ENCODE measurements around the gene OTULIN. TPM values are rescaled to one million over a fixed set of nuclear protein-coding genes. Genes with fewer than 3 reads are reported as not detected.
A peak's percentile ranks its signal among the peaks of the same experiment; 100 is the strongest.

The OTULIN gene
- total and polyA plus RNA-seq, 2 of the 8 experiments (the other 6 are each of a cell fraction or from before 2014, with no cell fraction given): 5.2 to 34.8 TPM

- no peak overlapping the region for H3K4ac ChIP-seq (replicated peaks; ENCODE audit: insufficient read length, low read depth, low read length)
- peaks cover 6% of the 10 kb centered on the region; the same call in 1 of the 2 replicates for H3K79me1 ChIP-seq (ENCODE audit: low read depth, low read length)
- no peaks in the 10 kb centered on the region for H3K9me3 ChIP-seq (ENCODE audit: insufficient read depth in 2 of 2, low read depth in 1 of 2, low read length in 1 of 2)
- H3K79me2 ChIP-seq (ENCODE audit: control insufficient read depth in 1 of 2, insufficient read depth in 2 of 2, low read length in 2 of 2): peaks cover 0 to 46% of the 10 kb centered on the region in 2 experiments; a peak in 2 of 4 replicates
- H3K9ac ChIP-seq (replicated peaks in 1 of 4; ENCODE audit: extremely low read depth in 1 of 4, low read depth in 3 of 4, low read length in 3 of 4): no peak overlapping the region
- H2BK12ac ChIP-seq (ENCODE audit: low read depth, low read length): no peak overlapping the region
- H3K27ac ChIP-seq (ENCODE audit: low read depth, low read length): no peak overlapping the region
- no peaks in the 10 kb centered on the region for H3K36me3 ChIP-seq (ENCODE audit: control insufficient read depth in 2 of 4, insufficient read depth in 4 of 4, low read length in 3 of 4)
- H2BK20ac ChIP-seq (ENCODE audit: low read length): no peak overlapping the region
- peaks cover 0 to 19% (median 14%) of the 10 kb centered on the region in 4 experiments; a peak in 6 of 7 replicates for H3K27me3 ChIP-seq (replicated peaks in 1 of 4; ENCODE audit: control insufficient read depth in 3 of 4, extremely low read depth in 1 of 4, insufficient read depth in 3 of 4, low read length in 3 of 4)
- H2BK120ac ChIP-seq (replicated peaks; ENCODE audit: low read depth, low read length): no peak overlapping the region
- no peak overlapping the region for H3K14ac ChIP-seq (ENCODE audit: insufficient read length)
- TF ChIP-seq TAF1 (IDR thresholded peaks at IDR 0.05; ENCODE audit: low read depth, low read length): no peak
- TF ChIP-seq, protein P1, sequence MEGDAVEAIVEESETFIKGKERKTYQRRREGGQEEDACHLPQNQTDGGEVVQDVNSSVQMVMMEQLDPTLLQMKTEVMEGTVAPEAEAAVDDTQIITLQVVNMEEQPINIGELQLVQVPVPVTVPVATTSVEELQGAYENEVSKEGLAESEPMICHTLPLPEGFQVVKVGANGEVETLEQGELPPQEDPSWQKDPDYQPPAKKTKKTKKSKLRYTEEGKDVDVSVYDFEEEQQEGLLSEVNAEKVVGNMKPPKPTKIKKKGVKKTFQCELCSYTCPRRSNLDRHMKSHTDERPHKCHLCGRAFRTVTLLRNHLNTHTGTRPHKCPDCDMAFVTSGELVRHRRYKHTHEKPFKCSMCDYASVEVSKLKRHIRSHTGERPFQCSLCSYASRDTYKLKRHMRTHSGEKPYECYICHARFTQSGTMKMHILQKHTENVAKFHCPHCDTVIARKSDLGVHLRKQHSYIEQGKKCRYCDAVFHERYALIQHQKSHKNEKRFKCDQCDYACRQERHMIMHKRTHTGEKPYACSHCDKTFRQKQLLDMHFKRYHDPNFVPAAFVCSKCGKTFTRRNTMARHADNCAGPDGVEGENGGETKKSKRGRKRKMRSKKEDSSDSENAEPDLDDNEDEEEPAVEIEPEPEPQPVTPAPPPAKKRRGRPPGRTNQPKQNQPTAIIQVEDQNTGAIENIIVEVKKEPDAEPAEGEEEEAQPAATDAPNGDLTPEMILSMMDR (IDR thresholded peaks at IDR 0.05; ENCODE audit: control extremely low read depth in 1 of 3, insufficient read depth in 1 of 3, low read depth in 1 of 3, low read length in 3 of 3): peak in 2 of 3 experiments; percentile 12 to 26; a peak in 2 of 4 replicates
- no peak for TF ChIP-seq RAD21 (IDR thresholded peaks at IDR 0.05 in 1 of 2, conservative IDR thresholded peaks at IDR 0.05 in 1 of 2; ENCODE audit: low read depth in 2 of 2, low read length in 2 of 2)
- TF ChIP-seq MAX (IDR thresholded peaks at IDR 0.05): peak; percentile 89
- peak; percentile 81 for TF ChIP-seq E2F6 (IDR thresholded peaks at IDR 0.05)
- TF ChIP-seq TAF7 (optimal IDR thresholded peaks at IDR 0.05; ENCODE audit: borderline replicate concordance, low read depth, low read length): no peak
- ChIA-PET POLR2A (ENCODE audit: partially characterized antibody) (interaction anchor here (0.7 kb wide), 1 partner anchor 62 kb away, joined by 3 read pairs; no protein-coding TSS in a partner anchor), CTCF (ENCODE audit: partially characterized antibody) (interaction anchor here (1.0 to 1.8 kb wide), 3 partner anchors 17 to 348 kb away, joined by 4 to 7 read pairs (median 5); no protein-coding TSS in a partner anchor)
- H4K5ac ChIP-seq (ENCODE audit: insufficient read length, low read depth, low read length): no peak overlapping the region
- no peak overlapping the region for H2BK5ac ChIP-seq (ENCODE audit: low read depth, low read length)
- H3K23ac ChIP-seq (ENCODE audit: insufficient read length): no peak overlapping the region
- peak overlapping the region; percentile 92 to 99 for H3K4me2 ChIP-seq (ENCODE audit: insufficient read depth in 1 of 2, low read depth in 2 of 2, low read length in 2 of 2)
- no peak overlapping the region for H4K91ac ChIP-seq (replicated peaks; ENCODE audit: insufficient read length, low read length)
- no peak overlapping the region for H2AFZ ChIP-seq (ENCODE audit: low read length)
- H2AK5ac ChIP-seq (ENCODE audit: low read depth, low read length): no peak overlapping the region
- no peak overlapping the region; the same call in 1 of the 2 replicates for H4K8ac ChIP-seq (ENCODE audit: extremely low read depth, insufficient read depth, low read length)
- FAIRE-seq (no peak), DNase-seq (ENCODE audit: low read depth in 1 of 2, low spot score in 2 of 2) (no peak)
- H2BK15ac ChIP-seq (ENCODE audit: low read length): no peak overlapping the region
- H3K4me1 ChIP-seq (replicated peaks in 1 of 4; ENCODE audit: control insufficient read depth in 3 of 4, insufficient read depth in 4 of 4, low read length in 3 of 4): peaks cover 3 to 10% (median 8%) of the 10 kb centered on the region in 4 experiments; a peak in 5 of 7 replicates
- no peak overlapping the region for H3K18ac ChIP-seq (ENCODE audit: extremely low read depth, low read length)
- 64% methylated on average over 7 of the region's 7 CpGs; no CpG with 5 or more reads in 1 of the 2 experiments for WGBS, 2 experiments (ENCODE audit: extremely low coverage in 1 of 2, insufficient coverage in 1 of 2, insufficient read length in 1 of 2, insufficient replicate concordance in 2 of 2, low coverage in 1 of 2, low lambda C conversion rate in 2 of 2, missing lambda C conversion rate in 1 of 2)
- H3K56ac ChIP-seq (replicated peaks; ENCODE audit: insufficient read length, low read depth, low read length): no peak overlapping the region
- H4K20me1 ChIP-seq (replicated peaks in 1 of 2; ENCODE audit: control insufficient read depth in 1 of 2, insufficient read depth in 2 of 2, low read length in 2 of 2): peaks cover 0 to 5% of the 10 kb centered on the region in 2 experiments
- H3K23me2 ChIP-seq (ENCODE audit: low read depth, low read length): peaks cover 6% of the 10 kb centered on the region; the same call in 1 of the 2 replicates
- H3K4me3 ChIP-seq (ENCODE audit: extremely low read depth in 1 of 4, insufficient read depth in 2 of 4, low read depth in 3 of 4, low read length in 4 of 4): peak overlapping the region in 2 of 4 experiments; percentile 5 to 75; a peak in 2 of 8 replicates
Observed at GRCh38 chr5:14665949-14666348, 1.4 kb downstream of the OTULIN start.
